ENCODE data around the gene AKAIN1. TPM values are rescaled to one million over a fixed set of nuclear protein-coding genes. Genes with fewer than 3 reads are reported as not detected.

Gene AKAIN1
- total RNA-seq: not detected
- not detected for polyA plus RNA-seq

- Mint-ChIP-seq H3K36me3 (no peaks in the 10 kb centered on the region), H3K4me3 (peak within 1 kb of the TSS in 2 of 4 donors; percentile 55 to 80), H3K4me1 (peaks cover 0 to 14% (median under 1%) of the 10 kb centered on the region in 4 donors), H3K27ac (peak within 1 kb of the TSS in 1 of 3 donors; percentile 34), H3K27me3 (peaks cover 58% of the 10 kb centered on the region), H3K9me3 (peaks cover 0 to 5% (median 0%) of the 10 kb centered on the region in 7 donors)
- DNase-seq (peak in 2 of 3 donors; percentile 1 to 11), ATAC-seq (ENCODE audit: low read depth in 2 of 2) (peak in 1 of 2 donors; percentile 43)
- no peaks in the 10 kb centered on the region for H3K9me3 ChIP-seq (ENCODE audit: control insufficient read depth in 2 of 2, low read length in 2 of 2)
- H3K4me1 ChIP-seq (ENCODE audit: control insufficient read depth, insufficient read depth, low read length, poor library complexity, severe bottlenecking): no peaks in the 10 kb centered on the region
- H3K4me3 ChIP-seq (ENCODE audit: low read depth, low read length): no peak within 1 kb of the TSS
- no peak within 1 kb of the TSS for H3K27ac ChIP-seq (ENCODE audit: insufficient read depth, low read length, poor library complexity, severe bottlenecking)
- H3K27me3 ChIP-seq (ENCODE audit: control insufficient read depth, insufficient read depth, low read length): peaks cover 43% of the 10 kb centered on the region
- H3K36me3 ChIP-seq (ENCODE audit: control insufficient read depth, insufficient read depth, low read length): no peaks in the 10 kb centered on the region
Observed at GRCh38 chr18:5197032-5197434, at the start of gene AKAIN1. Gene AKAIN1, minus strand, starts transcription at chr18:5197257. Its CDS starts 204 bp downstream, at chr18:5197053.

- H3K27ac ChIP-seq (ENCODE audit: insufficient read depth, low read length, poor library complexity, severe bottlenecking): no peak overlapping the region
- H3K27me3 ChIP-seq (ENCODE audit: control insufficient read depth, insufficient read depth, low read length): no peaks in the 10 kb centered on the region
- no peaks in the 10 kb centered on the region for H3K9me3 ChIP-seq (ENCODE audit: control insufficient read depth in 2 of 2, low read length in 2 of 2)
- Mint-ChIP-seq H3K36me3 (peaks cover 45% of the 10 kb centered on the region), H3K9me3 (peaks cover 0 to 5% (median 0%) of the 10 kb centered on the region in 7 donors), H3K4me3 (no peak overlapping the region), H3K27ac (no peak overlapping the region), H3K27me3 (no peaks in the 10 kb centered on the region), H3K4me1 (peaks cover 13 to 43% (median 31%) of the 10 kb centered on the region in 4 donors)
- peaks cover 19% of the 10 kb centered on the region for H3K36me3 ChIP-seq (ENCODE audit: control insufficient read depth, insufficient read depth, low read length)
- H3K4me1 ChIP-seq (ENCODE audit: control insufficient read depth, insufficient read depth, low read length, poor library complexity, severe bottlenecking): peaks cover 7% of the 10 kb centered on the region
- no peak for DNase-seq
- ATAC-seq (ENCODE audit: low read depth in 2 of 2): no peak
- no peak overlapping the region for H3K4me3 ChIP-seq (ENCODE audit: low read depth, low read length)
Observed at GRCh38 chr18:5244941-5245340, 47.9 kb upstream of the AKAIN1 start.

GRCh38 chr18:5239447-5239846, 42.4 kb upstream of the AKAIN1 start:
- Mint-ChIP-seq H3K4me1 (peaks cover 31 to 69% (median 47%) of the 10 kb centered on the region in 4 donors), H3K27me3 (peaks cover 25% of the 10 kb centered on the region), H3K36me3 (peaks cover 38% of the 10 kb centered on the region), H3K9me3 (peaks cover 0 to 5% (median 1%) of the 10 kb centered on the region in 7 donors), H3K27ac (peak overlapping the region; percentile 38 to 97 (median 46)), H3K4me3 (peak overlapping the region; percentile 96 to 98 (median 97))
- H3K9me3 ChIP-seq (ENCODE audit: control insufficient read depth in 2 of 2, low read length in 2 of 2): no peaks in the 10 kb centered on the region
- H3K27me3 ChIP-seq (ENCODE audit: control insufficient read depth, insufficient read depth, low read length): peaks cover under 1% of the 10 kb centered on the region
- ATAC-seq (ENCODE audit: low read depth in 2 of 2): no peak
- no peak overlapping the region for H3K27ac ChIP-seq (ENCODE audit: insufficient read depth, low read length, poor library complexity, severe bottlenecking)
- H3K4me3 ChIP-seq (ENCODE audit: low read depth, low read length): peak overlapping the region; percentile 80
- DNase-seq: no peak
- peaks cover 34% of the 10 kb centered on the region for H3K4me1 ChIP-seq (ENCODE audit: control insufficient read depth, insufficient read depth, low read length, poor library complexity, severe bottlenecking)
- peaks cover 18% of the 10 kb centered on the region for H3K36me3 ChIP-seq (ENCODE audit: control insufficient read depth, insufficient read depth, low read length)

GRCh38 chr18:5238371-5238976, 41.4 kb upstream of the AKAIN1 start:
- DNase-seq (peak in 1 of 3 donors; percentile 34), ATAC-seq (ENCODE audit: low read depth in 2 of 2) (peak; percentile 38 to 59)
- peak overlapping the region; percentile 97 to 99 (median 98) for H3K27ac Mint-ChIP-seq
- Histone ChIP-seq H3K27ac (ENCODE audit: insufficient read depth, low read length, poor library complexity, severe bottlenecking) (peak overlapping the region; percentile 97), H3K4me3 (ENCODE audit: low read depth, low read length) (peak overlapping the region; percentile 80), H3K9me3 (ENCODE audit: control insufficient read depth in 2 of 2, low read length in 2 of 2) (no peaks in the 10 kb centered on the region), H3K36me3 (ENCODE audit: control insufficient read depth, insufficient read depth, low read length) (peaks cover 18% of the 10 kb centered on the region), H3K4me1 (ENCODE audit: control insufficient read depth, insufficient read depth, low read length, poor library complexity, severe bottlenecking) (peaks cover 34% of the 10 kb centered on the region), H3K27me3 (ENCODE audit: control insufficient read depth, insufficient read depth, low read length) (peaks cover 5% of the 10 kb centered on the region)
- peaks cover 0 to 5% (median 1%) of the 10 kb centered on the region in 7 donors for H3K9me3 Mint-ChIP-seq
- H3K36me3 Mint-ChIP-seq: peaks cover 29% of the 10 kb centered on the region
- peak overlapping the region; percentile 96 to 98 (median 97) for H3K4me3 Mint-ChIP-seq
- H3K4me1 Mint-ChIP-seq: peaks cover 31 to 77% (median 44%) of the 10 kb centered on the region in 4 donors
- peaks cover 35% of the 10 kb centered on the region for H3K27me3 Mint-ChIP-seq

GRCh38 chr18:5237723-5238370, 40.8 kb upstream of the AKAIN1 start:
- peak overlapping the region; percentile 97 to 99 (median 98) for H3K27ac Mint-ChIP-seq
- peak overlapping the region; percentile 96 to 98 (median 97) for H3K4me3 Mint-ChIP-seq

GRCh38 chr18:5237083-5237722, 40.1 kb upstream of the AKAIN1 start:
- H3K9me3 ChIP-seq (ENCODE audit: control insufficient read depth in 2 of 2, low read length in 2 of 2): no peaks in the 10 kb centered on the region
- DNase-seq (peak in 1 of 3 donors; percentile 1), ATAC-seq (ENCODE audit: low read depth in 2 of 2) (peak; percentile 2 to 8)
- H3K4me1 ChIP-seq (ENCODE audit: control insufficient read depth, insufficient read depth, low read length, poor library complexity, severe bottlenecking): peaks cover 34% of the 10 kb centered on the region
- Mint-ChIP-seq H3K36me3 (peaks cover 18% of the 10 kb centered on the region), H3K27me3 (peaks cover 38% of the 10 kb centered on the region), H3K4me1 (peaks cover 29 to 70% (median 39%) of the 10 kb centered on the region in 4 donors), H3K4me3 (peak overlapping the region; percentile 96 to 98 (median 97)), H3K27ac (peak overlapping the region; percentile 97 to 99 (median 98)), H3K9me3 (peaks cover 0 to 2% (median 0%) of the 10 kb centered on the region in 7 donors)
- H3K36me3 ChIP-seq (ENCODE audit: control insufficient read depth, insufficient read depth, low read length): peaks cover 8% of the 10 kb centered on the region
- H3K4me3 ChIP-seq (ENCODE audit: low read depth, low read length): peak overlapping the region; percentile 94
- H3K27me3 ChIP-seq (ENCODE audit: control insufficient read depth, insufficient read depth, low read length): peaks cover 12% of the 10 kb centered on the region
- H3K27ac ChIP-seq (ENCODE audit: insufficient read depth, low read length, poor library complexity, severe bottlenecking): peak overlapping the region; percentile 97

More at GRCh38 chr18:5237723-5238370, 40.8 kb upstream of the AKAIN1 start:
- Histone ChIP-seq H3K4me3 (ENCODE audit: low read depth, low read length) (peak overlapping the region; percentile 94), H3K27ac (ENCODE audit: insufficient read depth, low read length, poor library complexity, severe bottlenecking) (peak overlapping the region; percentile 97), H3K4me1 (ENCODE audit: control insufficient read depth, insufficient read depth, low read length, poor library complexity, severe bottlenecking) (peaks cover 34% of the 10 kb centered on the region), H3K36me3 (ENCODE audit: control insufficient read depth, insufficient read depth, low read length) (peaks cover 14% of the 10 kb centered on the region), H3K9me3 (ENCODE audit: control insufficient read depth in 2 of 2, low read length in 2 of 2) (no peaks in the 10 kb centered on the region), H3K27me3 (ENCODE audit: control insufficient read depth, insufficient read depth, low read length) (peaks cover 8% of the 10 kb centered on the region)
- Mint-ChIP-seq H3K9me3 (peaks cover 0 to 5% (median 1%) of the 10 kb centered on the region in 7 donors), H3K27me3 (peaks cover 36% of the 10 kb centered on the region), H3K4me1 (peaks cover 31 to 76% (median 43%) of the 10 kb centered on the region in 4 donors), H3K36me3 (peaks cover 24% of the 10 kb centered on the region)
- ATAC-seq (ENCODE audit: low read depth in 2 of 2) (peak; percentile 89), DNase-seq (peak; percentile 76 to 94 (median 91))

GRCh38 chr18:5214583-5215351, 17.7 kb upstream of the AKAIN1 start:
- H3K27me3 Mint-ChIP-seq: peaks cover 4% of the 10 kb centered on the region
- Histone ChIP-seq H3K27me3 (ENCODE audit: control insufficient read depth, insufficient read depth, low read length) (no peaks in the 10 kb centered on the region), H3K27ac (ENCODE audit: insufficient read depth, low read length, poor library complexity, severe bottlenecking) (no peak overlapping the region), H3K4me1 (ENCODE audit: control insufficient read depth, insufficient read depth, low read length, poor library complexity, severe bottlenecking) (no peaks in the 10 kb centered on the region), H3K9me3 (ENCODE audit: control insufficient read depth in 2 of 2, low read length in 2 of 2) (no peaks in the 10 kb centered on the region), H3K36me3 (ENCODE audit: control insufficient read depth, insufficient read depth, low read length) (no peaks in the 10 kb centered on the region), H3K4me3 (ENCODE audit: low read depth, low read length) (no peak overlapping the region)
- H3K36me3 Mint-ChIP-seq: no peaks in the 10 kb centered on the region
- H3K4me1 Mint-ChIP-seq: peaks cover 0 to 17% (median 2%) of the 10 kb centered on the region in 4 donors
- H3K27ac Mint-ChIP-seq: no peak overlapping the region
- ATAC-seq (ENCODE audit: low read depth in 2 of 2) (peak; percentile 58 to 85), DNase-seq (peak in 1 of 3 donors; percentile 37)
- no peak overlapping the region for H3K4me3 Mint-ChIP-seq
- H3K9me3 Mint-ChIP-seq: peaks cover 0 to 2% (median 0%) of the 10 kb centered on the region in 7 donors

Measured in CD4-positive, CD25-positive, alpha-beta regulatory T cell (primary cell).